ENCODE measurements around the gene TOP2B. TPM values are rescaled to one million over a fixed set of nuclear protein-coding genes. Genes with fewer than 3 reads are reported as not detected.

Gene TOP2B
- total and polyA plus RNA-seq, 2 experiments from 2014 or later: 92.0 to 179 TPM

GRCh38 chr3:25652921-25653320 lies 11.8 kb downstream of the TOP2B start (continued):
- TF ChIP-seq REST (IDR thresholded peaks at IDR 0.05; ENCODE audit: unreplicated experiment) (no peak), NANOG (IDR thresholded peaks at IDR 0.05; ENCODE audit: borderline replicate concordance) (no peak), ZNF331 (CRISPR knock-in tag; IDR thresholded peaks at IDR 0.05; ENCODE audit: low read depth) (no peak), ETS1 (IDR thresholded peaks at IDR 0.05) (no peak), EZH2phosphoT487 (IDR thresholded peaks at IDR 0.05; ENCODE audit: unreplicated experiment) (no peak), ZNF114 (CRISPR knock-in tag; IDR thresholded peaks at IDR 0.05) (no peak), CTCF (conservative IDR thresholded peaks at IDR 0.05; ENCODE audit: low read depth in 2 of 2) (no peak)

- peaks cover 98% of the 10 kb centered on the region for H3K79me2 ChIP-seq (replicated peaks; ENCODE audit: insufficient read depth)
- H3K4me2 ChIP-seq: no peak overlapping the region
- H3K27me3 ChIP-seq (ENCODE audit: insufficient read depth): no peaks in the 10 kb centered on the region
- no peak overlapping the region for H2AFZ ChIP-seq
- H3K4me3 ChIP-seq: no peak overlapping the region
- peaks cover 15% of the 10 kb centered on the region for H3K9me3 Mint-ChIP-seq
- H3K4me1 ChIP-seq (ENCODE audit: insufficient read depth): peaks cover 21% of the 10 kb centered on the region
- H3K27ac ChIP-seq (ENCODE audit: low read depth): no peak overlapping the region
- H3F3A ChIP-seq (replicated peaks; ENCODE audit: low read depth): no peaks in the 10 kb centered on the region
- H3K36me3 Mint-ChIP-seq (ENCODE audit: low read depth): peaks cover 23% of the 10 kb centered on the region
- 0 out of 2 replicates have a peak, but pooled peaks cover 2% of the 10 kb centered on the region for H3K36me3 ChIP-seq (ENCODE audit: insufficient read depth)
- H3K4me3 Mint-ChIP-seq: no peak overlapping the region
- H3K9me2 ChIP-seq (ENCODE audit: insufficient read depth): no peaks in the 10 kb centered on the region
- H3K27ac Mint-ChIP-seq: no peak overlapping the region
- ATAC-seq (no peak), DNase-seq (ENCODE audit: low spot score) (no peak)
- peaks cover 35% of the 10 kb centered on the region for H3K4me1 Mint-ChIP-seq
- H3K27me3 Mint-ChIP-seq (ENCODE audit: insufficient read depth, low read depth, poor library complexity): no peaks in the 10 kb centered on the region
- peaks cover 8% of the 10 kb centered on the region for H4K20me1 ChIP-seq (replicated peaks; ENCODE audit: insufficient read depth)
- TF ChIP-seq CREB1 (CRISPR knock-in tag; IDR thresholded peaks at IDR 0.05; ENCODE audit: low read depth): no peak
- no peak for TF ChIP-seq ZNF331 (CRISPR knock-in tag; IDR thresholded peaks at IDR 0.05; ENCODE audit: low read depth)
- no peak for TF ChIP-seq ZNF462 (CRISPR knock-in tag; IDR thresholded peaks at IDR 0.05)
Measured at GRCh38 chr3:25648925-25649830, 15.5 kb downstream of the TOP2B start.

Data from GM23338 (cell line).